Mesothelial cell of epicardium (in vitro differentiated cells): ENCODE results near the gene ERICH3. TPM values are rescaled to one million over a fixed set of nuclear protein-coding genes. Genes with fewer than 3 reads are reported as not detected.

Experiments
- DNase-seq, 2 experiments: peaks; one replicate each; pipeline ENCODE4 v3.0.0; 2021; ENCODE audit warnings: low spot score in 2 of 2; ENCODE audit not compliant: unreplicated experiment in 2 of 2
- H3K27ac Mint-ChIP-seq: 2 replicates; pipeline ENCODE4 v1.8.0; 2021; ENCODE audit warnings: mixed read lengths
- H3K27me3 Mint-ChIP-seq: 2 replicates; pipeline ENCODE4 v1.8.0; 2021; ENCODE audit warnings: low read depth, mixed read lengths
- H3K36me3 Mint-ChIP-seq: 2 replicates; pipeline ENCODE4 v1.8.0; 2021; ENCODE audit warnings: mixed read lengths
- H3K4me1 Mint-ChIP-seq: 2 replicates; pipeline ENCODE4 v1.8.0; 2021; ENCODE audit warnings: mixed read lengths
- H3K4me3 Mint-ChIP-seq: 2 replicates; pipeline ENCODE4 v1.8.0; 2021; ENCODE audit warnings: mild to moderate bottlenecking, moderate library complexity, mixed read lengths
- H3K9me3 Mint-ChIP-seq: 2 replicates; pipeline ENCODE4 v1.8.0; 2021; ENCODE audit warnings: mixed read lengths
- CTCF ChIP-seq: fragments of 200-600 bp; sonication (generic); IDR thresholded peaks from one replicate; pipeline ENCODE4 v1.5.0; 2021; ENCODE audit warnings: antibody characterized with exemption; ENCODE audit not compliant: unreplicated experiment
- total RNA-seq: library from RNA; stranded (reverse); gene quantifications from 3 replicates; pipeline ENCODE4 v1.2.1, GENCODE V29; 2021

ERICH3 gene
- total RNA-seq, 1 donor from 2014 or later, result not detected

GRCh38 chr1:74650561-74650960, 23.0 kb downstream of the ERICH3 start:
- Mint-ChIP-seq H3K4me3 (no peak overlapping the region), H3K4me1 (peaks cover 6% of the 10 kb centered on the region), H3K36me3 (no peaks in the 10 kb centered on the region), H3K27me3 (peaks cover 2% of the 10 kb centered on the region), H3K27ac (no peak overlapping the region), H3K9me3 (no peaks in the 10 kb centered on the region)
- DNase-seq, result no peak
- TF ChIP-seq CTCF, result no peak

GRCh38 chr1:74641876-74642275, 31.7 kb downstream of the ERICH3 start:
- Mint-ChIP-seq H3K27ac (no peak overlapping the region), H3K36me3 (no peaks in the 10 kb centered on the region), H3K4me1 (no peaks in the 10 kb centered on the region), H3K27me3 (no peaks in the 10 kb centered on the region), H3K4me3 (no peak overlapping the region), H3K9me3 (no peaks in the 10 kb centered on the region)
- no peak for DNase-seq
- no peak for TF ChIP-seq CTCF

- Mint-ChIP-seq H3K4me1 (no peaks in the 10 kb centered on the region), H3K27ac (no peak overlapping the region), H3K4me3 (no peak overlapping the region), H3K36me3 (no peaks in the 10 kb centered on the region), H3K27me3 (no peaks in the 10 kb centered on the region), H3K9me3 (no peaks in the 10 kb centered on the region)
- DNase-seq, result no peak
- no peak for TF ChIP-seq CTCF
Observed at GRCh38 chr1:74641161-74641560, 32.4 kb downstream of the ERICH3 start.

GRCh38 chr1:74637296-74637695, 36.3 kb downstream of the ERICH3 start:
- no peak for TF ChIP-seq CTCF
- H3K4me1 Mint-ChIP-seq, result no peaks in the 10 kb centered on the region
- no peaks in the 10 kb centered on the region for H3K27me3 Mint-ChIP-seq
- no peaks in the 10 kb centered on the region for H3K9me3 Mint-ChIP-seq
- no peaks in the 10 kb centered on the region for H3K36me3 Mint-ChIP-seq
- no peak for DNase-seq
- H3K27ac Mint-ChIP-seq, result no peak overlapping the region
- no peak overlapping the region for H3K4me3 Mint-ChIP-seq

- Mint-ChIP-seq H3K9me3 (peaks cover 3% of the 10 kb centered on the region), H3K27me3 (peaks cover 11% of the 10 kb centered on the region), H3K36me3 (no peaks in the 10 kb centered on the region), H3K4me3 (no peak overlapping the region), H3K4me1 (no peaks in the 10 kb centered on the region), H3K27ac (no peak overlapping the region)
- no peak for TF ChIP-seq CTCF
- DNase-seq, result no peak
Observed at GRCh38 chr1:74629283-74629682, 44.3 kb downstream of the ERICH3 start.

- Mint-ChIP-seq H3K4me3 (no peak overlapping the region), H3K27me3 (peaks cover 5% of the 10 kb centered on the region), H3K4me1 (no peaks in the 10 kb centered on the region), H3K36me3 (no peaks in the 10 kb centered on the region), H3K9me3 (peaks cover 3% of the 10 kb centered on the region), H3K27ac (no peak overlapping the region)
- TF ChIP-seq CTCF, result no peak
- no peak for DNase-seq
Observed at GRCh38 chr1:74623716-74624115, 49.9 kb downstream of the ERICH3 start.
